Suppressor macrophage treated with lipopolysaccharide for 4 hours (primary cell): Measurements from ENCODE around the gene GMEB2.
"Not testable (repeated sequence)": the region's sequence is repeated elsewhere in the genome, so short reads cannot be mapped to it uniquely, and the experiment has no call there.

Experiments
- DNase-seq: peaks from one replicate; pipeline ENCODE4 v3.0.0-alpha.2; 2020

Gene GMEB2

GRCh38 chr20:63586797-63587196 is 40.1 kb downstream of the GMEB2 start:
- no peak for DNase-seq

- no peak for DNase-seq
Observed at GRCh38 chr20:63585616-63586565, 41.0 kb downstream of the GMEB2 start.

GRCh38 chr20:63582382-63583063 is 44.4 kb downstream of the GMEB2 start:
- no peak for DNase-seq

- peak; percentile 41 for DNase-seq
Observed at GRCh38 chr20:63580796-63581461, 46.0 kb downstream of the GMEB2 start.

- DNase-seq, result peak; percentile 50
Observed at GRCh38 chr20:63579017-63579694, 47.7 kb downstream of the GMEB2 start.

- DNase-seq, result no peak
Observed at GRCh38 chr20:63578224-63579016, 48.5 kb downstream of the GMEB2 start.

GRCh38 chr20:63577317-63577894 is 49.5 kb downstream of the GMEB2 start:
- no peak for DNase-seq

GRCh38 chr20:63576311-63576710 is 50.6 kb downstream of the GMEB2 start:
- no peak for DNase-seq

GRCh38 chr20:63574829-63575743 is 51.8 kb downstream of the GMEB2 start:
- DNase-seq, result no peak

- DNase-seq, result peak; percentile 91
Observed at GRCh38 chr20:63574156-63574828, 52.6 kb downstream of the GMEB2 start, which contains the start of gene HELZ2. Gene HELZ2, minus strand, starts transcription at chr20:63574239. Its CDS starts 1,854 bp downstream, at chr20:63572385.

- DNase-seq, result no peak
Observed at GRCh38 chr20:63573647-63574131, 53.2 kb downstream of the GMEB2 start.

- peak; percentile 40 for DNase-seq
Observed at GRCh38 chr20:63572788-63573646, 53.9 kb downstream of the GMEB2 start.

GRCh38 chr20:63572071-63572787 is 54.7 kb downstream of the GMEB2 start:
- DNase-seq, result no peak

- not testable (repeated sequence) for DNase-seq
Observed at GRCh38 chr20:63571087-63571478, 55.8 kb downstream of the GMEB2 start.

GRCh38 chr20:63570281-63571086 is 56.4 kb downstream of the GMEB2 start:
- DNase-seq, result no peak

- DNase-seq, result no peak
Observed at GRCh38 chr20:63568986-63569949, 57.6 kb downstream of the GMEB2 start.
